WTC11 (cell line): ENCODE measurements around the gene ADAT3. TPM values are rescaled to one million over a fixed set of nuclear protein-coding genes. Genes with fewer than 3 reads are reported as not detected.

Experiments used
- ARID4B ChIP-seq: sonication (generic); formaldehyde crosslinking; IDR thresholded peaks from 2 replicates; pipeline ENCODE4 v1.8.0; 2023; ENCODE audit warnings: missing genetic modification reagents, mild to moderate bottlenecking, borderline replicate concordance
- CREB1 ChIP-seq: sonication (generic); formaldehyde crosslinking; IDR thresholded peaks from 2 replicates; pipeline ENCODE4 v1.8.0; 2023; ENCODE audit warnings: mild to moderate bottlenecking, missing genetic modification reagents
- CTCF ChIP-seq: fragments of 200-600 bp; IDR thresholded peaks from 2 replicates; pipeline ENCODE4 v1.8.0; 2022; ENCODE audit warnings: antibody characterized with exemption
- ESRRA ChIP-seq: sonication (generic); formaldehyde crosslinking; IDR thresholded peaks from 2 replicates; pipeline ENCODE4 v1.8.1; 2022; ENCODE audit warnings: mild to moderate bottlenecking, missing genetic modification reagents, borderline replicate concordance
- FOXP1 ChIP-seq: sonication (generic); formaldehyde crosslinking; IDR thresholded peaks from 2 replicates; pipeline ENCODE4 v1.8.0; 2022; ENCODE audit warnings: missing genetic modification reagents, mild to moderate bottlenecking, moderate library complexity, borderline replicate concordance
- IRF2 ChIP-seq: sonication (generic); formaldehyde crosslinking; IDR thresholded peaks from 2 replicates; pipeline ENCODE4 v1.8.0; 2022; ENCODE audit warnings: low read depth, missing genetic modification reagents, borderline replicate concordance
- KAT7 ChIP-seq: sonication (generic); formaldehyde crosslinking; IDR thresholded peaks from 2 replicates; pipeline ENCODE4 v1.8.1; 2023; ENCODE audit warnings: missing genetic modification reagents, mild to moderate bottlenecking, borderline replicate concordance
- NFYB ChIP-seq: sonication (generic); formaldehyde crosslinking; conservative IDR thresholded peaks from 2 replicates; pipeline ENCODE4 v1.8.0; 2022; ENCODE audit warnings: low read depth, missing genetic modification reagents
- NR2C2 ChIP-seq: sonication (generic); formaldehyde crosslinking; IDR thresholded peaks from 2 replicates; pipeline ENCODE4 v1.8.0; 2022; ENCODE audit warnings: mild to moderate bottlenecking, missing genetic modification reagents
- SMAD3 ChIP-seq: sonication (generic); formaldehyde crosslinking; IDR thresholded peaks from 2 replicates; pipeline ENCODE4 v1.8.0; 2022; ENCODE audit warnings: missing genetic modification reagents, mild to moderate bottlenecking, borderline replicate concordance
- SMAD4 ChIP-seq: sonication (generic); formaldehyde crosslinking; IDR thresholded peaks from 2 replicates; pipeline ENCODE4 v1.8.0; 2022; ENCODE audit warnings: mild to moderate bottlenecking, missing genetic modification reagents
- SOX15 ChIP-seq: fragments of 250-450 bp; sonication (Bioruptor Pico); IDR thresholded peaks from 2 replicates; pipeline ENCODE4 v1.9.0; 2021; ENCODE audit warnings: mild to moderate bottlenecking
- ZMAT4 ChIP-seq: fragments of 250-450 bp; sonication (Bioruptor Pico); IDR thresholded peaks from 2 replicates; pipeline ENCODE4 v1.9.0; 2021; ENCODE audit warnings: mild to moderate bottlenecking
- ZNF138 ChIP-seq: sonication (generic); formaldehyde crosslinking; conservative IDR thresholded peaks from 2 replicates; pipeline ENCODE4 v1.8.1; 2022; ENCODE audit warnings: mild to moderate bottlenecking, moderate library complexity, missing genetic modification reagents
- ZNF423 ChIP-seq: fragments of 250-450 bp; sonication (Bioruptor Pico); IDR thresholded peaks from 2 replicates; pipeline ENCODE4 v2.1.2; 2022; ENCODE audit warnings: mild to moderate bottlenecking, moderate library complexity
- ZNF671 ChIP-seq: fragments of 250-450 bp; sonication (Bioruptor Pico); IDR thresholded peaks from 2 replicates; pipeline ENCODE4 v1.8.0; 2021; ENCODE audit warnings: mild to moderate bottlenecking
- total RNA-seq: library from RNA; stranded (reverse); gene quantifications from 3 replicates; pipeline ENCODE4 v1.2.3, GENCODE V29; 2021
- TF ChIP-seq, protein P1 (sequence below): sonication (generic); formaldehyde crosslinking; IDR thresholded peaks from 2 replicates; pipeline ENCODE4 v1.8.1; 2022; ENCODE audit warnings: low read depth, missing genetic modification reagents, borderline replicate concordance

The ADAT3 gene
- total RNA-seq, 1 experiment from 2014 or later = 20.3 TPM

GRCh38 chr19:1875646-1876495 lies 29.3 kb upstream of the ADAT3 start (continued):
- TF ChIP-seq, protein P1, sequence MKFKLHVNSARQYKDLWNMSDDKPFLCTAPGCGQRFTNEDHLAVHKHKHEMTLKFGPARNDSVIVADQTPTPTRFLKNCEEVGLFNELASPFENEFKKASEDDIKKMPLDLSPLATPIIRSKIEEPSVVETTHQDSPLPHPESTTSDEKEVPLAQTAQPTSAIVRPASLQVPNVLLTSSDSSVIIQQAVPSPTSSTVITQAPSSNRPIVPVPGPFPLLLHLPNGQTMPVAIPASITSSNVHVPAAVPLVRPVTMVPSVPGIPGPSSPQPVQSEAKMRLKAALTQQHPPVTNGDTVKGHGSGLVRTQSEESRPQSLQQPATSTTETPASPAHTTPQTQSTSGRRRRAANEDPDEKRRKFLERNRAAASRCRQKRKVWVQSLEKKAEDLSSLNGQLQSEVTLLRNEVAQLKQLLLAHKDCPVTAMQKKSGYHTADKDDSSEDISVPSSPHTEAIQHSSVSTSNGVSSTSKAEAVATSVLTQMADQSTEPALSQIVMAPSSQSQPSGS (CRISPR knock-in tag) = no peak
- TF ChIP-seq SMAD3 (CRISPR knock-in tag) (no peak; the same call in 1 of the 2 replicates), ZNF138 (CRISPR knock-in tag) (no peak), ESRRA (no peak; the same call in 1 of the 2 replicates), ZNF671 (CRISPR knock-in tag) (no peak), SOX15 (no peak), ZMAT4 (CRISPR knock-in tag) (no peak), NR2C2 (CRISPR knock-in tag) (peak; percentile 37; the same call in 1 of the 2 replicates), ZNF423 (CRISPR knock-in tag) (no peak), ARID4B (CRISPR knock-in tag) (peak; percentile 73; the same call in 1 of the 2 replicates), NFYB (CRISPR knock-in tag) (peak; percentile 26; the same call in 1 of the 2 replicates), CTCF (no peak), IRF2 (CRISPR knock-in tag) (no peak), FOXP1 (CRISPR knock-in tag) (peak; percentile 90; the same call in 1 of the 2 replicates), SMAD4 (CRISPR knock-in tag) (no peak), CREB1 (CRISPR knock-in tag) (peak; percentile 81), KAT7 (0 out of 2 replicates have a peak, but pooled peaks have one; percentile 46)
